C4-2B (cell line): ENCODE measurements around the gene SNED1.

Experiments
- H3K27ac ChIP-seq: fragments of 450-650 bp; 2 replicates; pipeline ENCODE4 v1.5.1; 2017
- ZFX ChIP-seq: fragments of 450-650 bp; IDR thresholded peaks from 2 replicates; pipeline ENCODE4 v1.6.1; 2017
- TF ChIP-seq, protein P1 (sequence below): fragments of 450-650 bp; conservative IDR thresholded peaks from 2 replicates; pipeline ENCODE4 v1.5.1; 2017; ENCODE audit warnings: mild to moderate bottlenecking

SNED1 gene

DNA sequence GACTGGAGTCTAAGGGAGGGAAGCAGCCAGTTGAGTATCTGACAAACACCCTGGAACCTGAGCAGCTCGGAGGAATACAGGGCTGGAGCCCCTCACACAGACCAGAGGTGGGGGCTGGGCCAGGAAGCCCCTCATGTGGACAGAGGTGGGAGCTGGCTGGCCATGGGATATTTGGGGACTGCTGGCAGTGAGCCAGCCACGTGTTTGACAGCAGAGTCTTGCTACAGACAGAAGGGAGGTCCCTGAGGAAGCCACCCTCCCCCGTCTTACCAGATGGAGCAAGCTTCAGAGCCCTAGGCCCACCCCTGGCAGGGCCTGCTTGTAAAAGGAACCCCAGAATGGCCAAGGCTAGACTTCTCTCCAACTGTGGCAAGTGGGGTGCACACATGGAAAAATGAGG is 107.2 kb downstream of the SNED1 start:
- TF ChIP-seq, protein P1, sequence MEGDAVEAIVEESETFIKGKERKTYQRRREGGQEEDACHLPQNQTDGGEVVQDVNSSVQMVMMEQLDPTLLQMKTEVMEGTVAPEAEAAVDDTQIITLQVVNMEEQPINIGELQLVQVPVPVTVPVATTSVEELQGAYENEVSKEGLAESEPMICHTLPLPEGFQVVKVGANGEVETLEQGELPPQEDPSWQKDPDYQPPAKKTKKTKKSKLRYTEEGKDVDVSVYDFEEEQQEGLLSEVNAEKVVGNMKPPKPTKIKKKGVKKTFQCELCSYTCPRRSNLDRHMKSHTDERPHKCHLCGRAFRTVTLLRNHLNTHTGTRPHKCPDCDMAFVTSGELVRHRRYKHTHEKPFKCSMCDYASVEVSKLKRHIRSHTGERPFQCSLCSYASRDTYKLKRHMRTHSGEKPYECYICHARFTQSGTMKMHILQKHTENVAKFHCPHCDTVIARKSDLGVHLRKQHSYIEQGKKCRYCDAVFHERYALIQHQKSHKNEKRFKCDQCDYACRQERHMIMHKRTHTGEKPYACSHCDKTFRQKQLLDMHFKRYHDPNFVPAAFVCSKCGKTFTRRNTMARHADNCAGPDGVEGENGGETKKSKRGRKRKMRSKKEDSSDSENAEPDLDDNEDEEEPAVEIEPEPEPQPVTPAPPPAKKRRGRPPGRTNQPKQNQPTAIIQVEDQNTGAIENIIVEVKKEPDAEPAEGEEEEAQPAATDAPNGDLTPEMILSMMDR: no peak
- no peak for TF ChIP-seq ZFX
- H3K27ac ChIP-seq: no peak overlapping the region

DNA sequence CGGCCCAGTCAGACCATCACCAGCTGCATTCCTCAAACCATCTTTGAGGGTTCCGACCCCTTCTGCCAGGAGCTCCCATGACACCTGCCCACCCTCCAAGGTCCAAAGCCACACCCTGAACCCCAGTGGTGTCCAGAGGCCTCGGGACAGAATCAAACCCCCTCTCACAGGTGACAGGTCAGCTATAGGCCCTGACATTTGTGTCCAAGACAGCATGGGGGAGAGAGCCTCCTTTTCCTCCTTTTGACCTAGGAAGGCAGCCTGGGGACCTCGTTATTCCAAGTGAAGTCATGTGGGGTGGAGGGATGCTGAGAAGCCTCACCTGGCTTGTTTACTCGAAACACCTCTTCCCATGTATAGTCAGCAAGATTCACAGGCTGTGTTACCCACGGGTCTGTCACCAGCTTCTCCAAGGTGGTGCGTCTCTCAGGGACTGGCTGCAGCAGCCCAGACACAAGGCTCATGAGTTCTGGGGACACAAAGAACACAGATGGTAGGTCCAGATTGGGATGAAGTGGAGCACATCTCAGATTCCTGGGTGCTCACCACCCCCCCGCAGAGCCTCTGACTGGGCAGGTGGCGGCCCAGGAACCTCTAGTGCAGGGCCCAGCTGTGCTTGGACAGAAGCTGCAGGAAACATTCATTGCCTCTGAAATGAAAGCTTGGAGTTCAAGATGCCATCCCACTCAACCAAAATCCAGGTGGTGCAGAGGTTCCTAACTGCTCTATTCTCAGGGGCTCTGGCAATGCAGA is 108.8 kb downstream of the SNED1 start:
- no peak for TF ChIP-seq ZFX
- TF ChIP-seq, protein P1: no peak
- no peak overlapping the region for H3K27ac ChIP-seq

DNA sequence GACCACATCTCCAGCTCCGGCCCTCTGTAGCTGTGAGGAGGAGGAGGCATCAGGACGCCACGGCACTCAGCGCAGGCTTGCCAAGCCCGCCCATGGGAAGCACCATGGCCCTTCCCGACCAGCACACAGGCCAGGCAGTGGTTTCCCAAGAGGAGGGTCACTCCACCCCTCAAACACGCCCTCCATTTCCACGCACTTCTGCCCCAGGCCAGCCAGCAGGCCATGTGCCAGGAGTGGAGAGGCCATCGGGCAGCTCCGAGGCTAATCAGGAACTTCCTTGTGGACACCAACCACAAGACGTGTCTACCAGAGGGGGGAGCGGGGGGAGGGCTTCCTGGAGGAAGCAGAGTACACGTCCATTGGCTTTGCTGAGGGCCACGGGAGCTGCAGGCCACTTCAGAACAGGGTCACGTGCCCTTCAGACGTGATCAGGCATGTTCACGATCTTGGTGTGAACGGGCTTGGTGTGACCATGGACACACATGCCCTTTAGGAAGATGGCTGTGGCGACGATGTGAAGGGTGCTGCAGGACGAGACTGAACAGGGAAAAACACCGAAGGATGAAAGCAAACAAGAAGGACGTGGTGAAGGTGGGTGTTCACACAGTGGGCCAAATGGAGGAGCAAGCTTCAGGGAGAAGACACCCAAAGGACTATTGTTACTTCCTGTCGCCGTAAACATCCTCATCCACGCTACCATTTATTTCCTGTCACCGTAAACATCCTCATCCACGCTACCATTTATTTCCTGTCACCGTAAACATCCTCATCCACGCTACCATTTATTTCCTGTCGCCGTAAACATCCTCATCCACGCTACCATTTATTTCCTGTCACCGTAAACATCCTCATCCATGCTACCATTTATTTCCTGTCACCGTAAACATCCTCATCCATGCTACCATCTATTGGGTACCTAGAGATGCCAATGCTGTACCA is 110.1 kb downstream of the SNED1 start:
- TF ChIP-seq ZFX: no peak
- TF ChIP-seq, protein P1: no peak
- H3K27ac ChIP-seq: no peak overlapping the region

DNA sequence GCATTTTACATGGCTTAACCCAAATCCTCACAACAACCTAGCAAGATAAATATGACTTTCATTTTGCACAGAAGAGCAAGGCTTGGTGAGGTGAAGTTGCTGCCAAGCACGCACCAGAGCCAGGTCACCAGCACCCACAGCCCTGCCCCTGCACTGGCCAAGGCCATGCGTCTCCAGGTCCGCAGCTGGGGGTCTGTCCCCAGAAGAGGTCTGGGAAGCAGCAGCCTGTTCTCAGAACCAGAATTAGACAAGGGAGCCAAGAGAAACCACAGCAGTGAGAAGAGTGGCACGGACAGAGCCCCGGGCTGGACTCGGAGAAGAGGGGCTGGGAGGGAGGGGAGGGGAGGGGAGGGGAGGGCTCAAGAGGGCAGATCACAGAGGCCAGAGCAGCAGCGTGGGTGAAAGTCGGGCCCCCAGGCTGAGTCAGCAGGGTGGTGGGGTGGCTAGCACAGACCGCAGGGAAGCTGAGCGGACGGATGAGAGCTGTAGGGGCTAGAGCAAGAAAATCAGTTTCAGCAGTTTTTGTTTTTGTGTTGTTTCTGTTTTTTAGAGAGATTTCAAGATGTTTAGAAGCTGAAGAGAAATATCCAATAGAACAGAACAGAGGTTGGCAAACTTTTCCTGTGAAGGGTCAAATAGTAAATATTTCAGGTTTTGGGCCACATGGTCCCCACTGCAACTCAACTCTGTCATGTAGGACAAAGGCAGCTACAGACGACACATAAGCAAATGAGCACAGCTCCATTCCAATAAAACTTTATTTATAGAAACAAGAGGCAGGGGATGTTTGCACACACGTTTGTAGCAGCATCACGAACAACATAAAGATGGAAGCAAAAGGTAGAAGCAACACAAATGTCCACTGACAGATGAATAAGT is 111.0 kb downstream of the SNED1 start:
- TF ChIP-seq, protein P1: no peak
- TF ChIP-seq ZFX: no peak
- H3K27ac ChIP-seq: no peak overlapping the region

DNA sequence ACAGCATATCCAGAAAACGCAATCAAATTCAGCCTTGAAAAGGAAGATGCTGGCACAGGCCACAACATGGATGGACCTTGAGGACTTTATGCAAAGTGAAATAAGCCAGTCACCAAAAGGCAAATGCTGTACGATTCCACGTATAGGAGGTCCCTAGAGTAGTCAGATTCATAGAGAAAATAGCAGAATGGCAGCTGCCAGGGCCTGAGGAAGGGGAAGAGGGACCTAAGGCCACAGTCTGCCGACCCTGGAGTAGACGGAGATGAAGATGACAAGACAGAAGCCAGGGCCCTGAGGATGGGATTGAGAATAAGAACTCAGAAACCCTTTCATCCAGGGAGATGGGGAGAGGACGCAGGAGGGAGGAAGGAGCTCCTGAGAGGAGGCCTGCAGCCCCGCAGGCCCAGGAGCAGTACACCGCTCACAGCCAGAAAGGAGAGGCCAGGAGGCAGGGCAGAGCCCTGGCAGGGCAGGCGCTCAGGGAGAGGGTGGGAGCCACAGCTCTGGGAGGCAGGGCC is 111.7 kb downstream of the SNED1 start:
- no peak for TF ChIP-seq ZFX
- TF ChIP-seq, protein P1: no peak
- no peak overlapping the region for H3K27ac ChIP-seq

DNA sequence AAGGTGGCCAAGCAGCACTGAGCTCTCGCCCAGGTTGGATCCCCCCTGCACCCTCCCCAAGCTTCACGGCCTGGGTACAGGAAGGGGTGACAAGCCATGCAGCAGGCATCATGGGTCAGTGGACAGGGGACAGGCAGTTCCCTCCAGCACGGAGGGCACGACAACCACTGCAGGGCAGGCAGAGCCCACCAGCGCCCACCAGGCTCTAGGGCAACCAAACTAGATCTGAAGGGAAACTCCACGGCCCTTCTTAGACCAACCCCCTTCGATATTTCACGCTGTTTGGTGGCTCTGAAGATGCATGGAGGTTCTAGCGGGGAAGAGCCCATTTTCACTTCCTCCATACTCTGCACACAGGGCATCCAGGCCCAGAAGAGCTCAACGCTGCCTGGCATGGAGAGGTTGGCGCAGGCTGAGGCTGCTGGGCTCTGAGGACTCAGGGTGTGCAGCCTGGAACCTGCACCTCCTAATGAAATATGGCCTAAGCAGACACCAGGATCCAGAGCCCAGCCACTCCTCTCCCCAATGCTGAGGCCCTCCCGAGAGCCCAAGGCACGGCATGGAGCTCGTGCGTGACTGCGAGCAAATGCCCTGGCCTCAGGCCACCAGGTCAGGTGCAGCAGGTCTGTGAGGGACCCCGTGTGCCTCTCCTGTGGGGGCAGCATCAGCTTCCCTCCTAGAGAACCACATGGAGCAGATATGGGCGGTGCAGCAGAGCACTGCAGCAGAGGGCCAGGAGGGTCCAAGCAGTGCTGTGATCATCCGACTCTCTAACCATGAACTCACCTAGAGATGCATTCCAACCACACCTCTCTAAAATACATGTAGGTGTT is 112.4 kb downstream of the SNED1 start:
- H3K27ac ChIP-seq: no peak overlapping the region

More for the DNA sequence above, 112.4 kb downstream of the SNED1 start:
- TF ChIP-seq ZFX: no peak
- TF ChIP-seq, protein P1: no peak
